Gastrocnemius medialis (tissue), 4 donors: Measurements from ENCODE around the gene ZNF451.

Source experiments
- CTCF ChIP-seq, 5 experiments: fragments of 450-650 bp in 3 of 5; fragments of 200-600 bp in 2 of 5; sonication (generic) in 2 of 5; IDR thresholded peaks in 4 of 5; conservative IDR thresholded peaks in 1 of 5; 1 replicate in 4 of 5; 2 replicates in 1 of 5; pipeline ENCODE4 v1.5.1; 2016 to 2019; ENCODE audit warnings: antibody characterized with exemption in 5 of 5, mild to moderate bottlenecking in 3 of 5, moderate library complexity in 3 of 5
- POLR2A ChIP-seq, 2 donors: fragments of 450-650 bp; IDR thresholded peaks; one replicate each; pipeline ENCODE4 v1.6.1; 2017; ENCODE audit warnings: antibody characterized with exemption in 2 of 2, mild to moderate bottlenecking in 2 of 2, moderate library complexity in 2 of 2

GRCh38 chr6:57162516-57162915, 72.5 kb downstream of the ZNF451 start:
- no peak for TF ChIP-seq CTCF (IDR thresholded peaks at IDR 0.05 in 4 of 5, conservative IDR thresholded peaks at IDR 0.05 in 1 of 5)
- no peak for TF ChIP-seq POLR2A (IDR thresholded peaks at IDR 0.05)
